Endothelial cell of umbilical vein (primary cell): Measurements from ENCODE around the gene PPP1R15B. TPM values are rescaled to one million over a fixed set of nuclear protein-coding genes. Genes with fewer than 3 reads are reported as not detected.

Experiments used
- BruUV-seq: library from RNA; stranded (reverse); fragments of 400-500 nt; replicated peaks from 2 replicates; lab custom pipeline; 2021; lab: Mats Ljungman, UMichigan
- CTCF ChIA-PET: fragments of 300-600, 350-600 bp; sonication (Branson Sonifier 250); formaldehyde crosslinking; loops from one replicate; lab custom pipeline; 2021; ENCODE audit warnings: antibody characterized with exemption, inconsistent platforms; lab: Charles Lee
- POLR2A ChIA-PET: fragments of 300-600, 350-600 bp; sonication (Branson Sonifier 250); formaldehyde crosslinking; loops from one replicate; lab custom pipeline; 2021; ENCODE audit warnings: antibody characterized with exemption, inconsistent platforms; lab: Charles Lee
- DNase-seq: peaks from one replicate; pipeline ENCODE4 v3.0.0-alpha.2; 2011; ENCODE audit warnings: low read depth, low spot score
- FAIRE-seq: peaks from 2 replicates; lab custom pipeline; 2011; peaks lifted over from hg19 to GRCh38; lab: Jason Lieb, UNC
- H2AFZ ChIP-seq: 2 replicates; pipeline ENCODE4 v1.6.0; 2012; ENCODE audit warnings: low read depth, low read length, control low read depth, inconsistent platforms
- H3K27ac ChIP-seq: 2 replicates; pipeline ENCODE4 v1.5.1; 2011; ENCODE audit warnings: low read depth, mild to moderate bottlenecking, control low read depth, low read length, moderate library complexity; ENCODE audit not compliant: insufficient read depth
- H3K27me3 ChIP-seq, 2 experiments: 2 replicates each; pipeline versions ENCODE4 v1.6.0 to v1.6.1; 2011; ENCODE audit warnings: low read length in 2 of 2, mixed read lengths in 1 of 2; ENCODE audit not compliant: control insufficient read depth in 2 of 2, insufficient read depth in 2 of 2
- H3K36me3 ChIP-seq, 2 experiments: 2 replicates in 1 of 2; 3 replicates in 1 of 2; pipeline ENCODE4 v1.5.1; 2011; ENCODE audit warnings: low read length in 2 of 2, mild to moderate bottlenecking in 1 of 2, moderate library complexity in 1 of 2; ENCODE audit not compliant: control insufficient read depth in 2 of 2, insufficient read depth in 2 of 2; ENCODE audit errors: extremely low read depth in 1 of 2
- H3K4me1 ChIP-seq: 3 replicates; pipeline ENCODE4 v1.5.1; 2011; ENCODE audit warnings: mild to moderate bottlenecking, low read length; ENCODE audit not compliant: control insufficient read depth, insufficient read depth; ENCODE audit errors: extremely low read depth
- H3K4me2 ChIP-seq: 2 replicates; pipeline ENCODE4 v1.6.1; 2011; ENCODE audit warnings: low read length, control low read depth, mixed read lengths; ENCODE audit not compliant: insufficient read depth
- H3K4me3 ChIP-seq, 3 experiments: fragments of 200-600 bp in 1 of 3; sonication (generic), shearing (Covaris generic) in 1 of 3; replicated peaks in 1 of 3; 2 replicates each; pipeline ENCODE4 v1.5.1; 2011 to 2016; ENCODE audit warnings: control low read depth in 3 of 3, low read length in 3 of 3, mild to moderate bottlenecking in 2 of 3, inconsistent platforms in 1 of 3, low read depth in 1 of 3, moderate library complexity in 1 of 3; ENCODE audit not compliant: insufficient read depth in 1 of 3
- H3K79me2 ChIP-seq: 2 replicates; pipeline ENCODE4 v1.6.0; 2012; ENCODE audit warnings: low read length, inconsistent platforms; ENCODE audit not compliant: control insufficient read depth, insufficient read depth
- H3K9ac ChIP-seq: replicated peaks from 2 replicates; pipeline ENCODE3; 2011; ENCODE audit warnings: low read length, control low read depth; ENCODE audit not compliant: insufficient read depth; ENCODE audit errors: extremely low read depth
- H3K9me1 ChIP-seq: replicated peaks from 3 replicates; pipeline ENCODE4 v1.6.0; 2011; ENCODE audit warnings: mild to moderate bottlenecking, low read length; ENCODE audit not compliant: control insufficient read depth, insufficient read depth; ENCODE audit errors: extremely low read depth
- H3K9me3 ChIP-seq: replicated peaks from 2 replicates; pipeline ENCODE4 v1.5.1; 2012; ENCODE audit warnings: low read length, inconsistent platforms; ENCODE audit not compliant: control insufficient read depth, insufficient read depth
- H4K20me1 ChIP-seq: replicated peaks from 2 replicates; pipeline ENCODE3; 2011; ENCODE audit warnings: mild to moderate bottlenecking, low read length; ENCODE audit not compliant: control insufficient read depth, insufficient read depth; ENCODE audit errors: extremely low read depth
- EZH2 ChIP-seq: IDR thresholded peaks from 2 replicates; pipeline ENCODE4 v1.6.1; 2012; ENCODE audit warnings: borderline replicate concordance, low read depth, mild to moderate bottlenecking, moderate library complexity, low read length, inconsistent platforms; ENCODE audit not compliant: severe bottlenecking
- FOS ChIP-seq: IDR thresholded peaks from 2 replicates; pipeline ENCODE4 v1.6.1; 2011; ENCODE audit warnings: mild to moderate bottlenecking, low read length, moderate library complexity, borderline replicate concordance; ENCODE audit not compliant: insufficient read depth
- GATA2 ChIP-seq: IDR thresholded peaks from 2 replicates; pipeline ENCODE4 v1.7.0; 2011; ENCODE audit warnings: low read depth, mild to moderate bottlenecking, moderate library complexity, mixed read lengths, low read length; ENCODE audit not compliant: insufficient read length, insufficient read depth
- JUN ChIP-seq: IDR thresholded peaks from 2 replicates; pipeline ENCODE4 v1.6.1; 2011; ENCODE audit warnings: borderline replicate concordance, low read depth; ENCODE audit not compliant: insufficient read length, insufficient read depth
- MYC ChIP-seq: IDR thresholded peaks from one replicate; pipeline ENCODE4 v1.6.1; 2011; ENCODE audit warnings: mild to moderate bottlenecking, low read depth, low read length
- POLR2A ChIP-seq: IDR thresholded peaks from 2 replicates; pipeline ENCODE4 v1.6.1; 2012; ENCODE audit warnings: low read depth, mild to moderate bottlenecking, control low read depth, low read length
- POLR2AphosphoS5 ChIP-seq: IDR thresholded peaks from 2 replicates; pipeline ENCODE4 v1.6.1; 2012; ENCODE audit warnings: low read depth, mild to moderate bottlenecking, control low read depth, low read length, moderate library complexity; ENCODE audit not compliant: insufficient read depth
- dilution Hi-C: fragments of 300-500 bp; cut with MboI; formaldehyde crosslinking; loops from one replicate; pipeline ENCODE4 v1.15.0; 2019; ENCODE audit warnings: low sequenced_read_pairs; ENCODE audit not compliant: extremely low pct_ligation_motif_present
- intact Hi-C: fragments of 100-400 bp; cut with micrococcal nuclease; formaldehyde crosslinking; loops from one replicate; pipeline ENCODE4 v1.10.0; 2022
- polyA plus RNA-seq, 4 experiments: library from polyadenylated mRNA; depleted of rRNA in 3 of 4; stranded (reverse) in 3 of 4; unstranded in 1 of 4; fragments of >200 nt; gene quantifications; 2 replicates each; pipeline versions ENCODE4 v1.2.1 to v1.2.3, GENCODE V29; 2011 to 2012; ENCODE audit warnings: missing spikeins in 1 of 4
- total RNA-seq: library from RNA; stranded (reverse); gene quantifications from 2 replicates; pipeline ENCODE4 v1.2.3, GENCODE V29; 2021
- TF ChIP-seq, protein P1 (sequence below): IDR thresholded peaks from 2 replicates; pipeline ENCODE4 v1.6.1; 2011; ENCODE audit not compliant: insufficient read depth, insufficient read length
- TF ChIP-seq, protein P2 (sequence below), 2 donors: IDR thresholded peaks; 1 replicate in 1 of 2; 2 replicates in 1 of 2; pipeline ENCODE4 v1.5.1; 2011; ENCODE audit warnings: low read length in 2 of 2, mild to moderate bottlenecking in 2 of 2, moderate library complexity in 2 of 2, control low read depth in 1 of 2, inconsistent platforms in 1 of 2, low read depth in 1 of 2; ENCODE audit not compliant: insufficient read depth in 1 of 2; ENCODE audit errors: extremely low read depth in 1 of 2

The PPP1R15B gene
- total and polyA plus RNA-seq, 2 donors (not counting 3 experiments of a cell fraction or from before 2014, with no cell fraction given): 16.8 to 39.8 TPM

DNA sequence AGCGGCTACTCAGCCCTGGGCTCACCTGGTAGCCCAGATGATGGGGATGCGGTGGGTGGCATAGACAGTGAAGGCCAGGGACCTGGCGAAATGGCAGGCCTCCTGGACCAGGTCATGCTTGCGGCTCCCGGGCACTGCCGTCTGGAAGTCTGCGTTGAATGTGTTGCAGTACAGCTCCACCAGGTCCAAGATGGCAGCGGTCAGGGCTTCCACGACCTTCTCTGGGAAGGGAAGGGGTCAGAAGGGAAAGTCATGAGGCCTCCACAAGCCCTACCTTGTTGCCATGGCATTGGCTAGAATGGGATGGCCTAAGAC, 44.2 kb upstream of the PPP1R15B start:
- Histone ChIP-seq H3K27ac (no peak overlapping the region), H3K4me3 (no peak overlapping the region), H3K9ac (no peak overlapping the region), H4K20me1 (no peaks in the 10 kb centered on the region), H3K9me1 (no peaks in the 10 kb centered on the region), H2AFZ (no peak overlapping the region), H3K4me2 (no peak overlapping the region), H3K4me1 (peaks cover 15% of the 10 kb centered on the region), H3K36me3 (peaks cover 0 to 42% of the 10 kb centered on the region in 2 experiments), H3K27me3 (no peaks in the 10 kb centered on the region), H3K9me3 (no peaks in the 10 kb centered on the region), H3K79me2 (no peaks in the 10 kb centered on the region)
- dilution Hi-C loops: no loop called here
- FAIRE-seq (no peak), DNase-seq (no peak)
- CTCF ChIA-PET: interaction anchor here (0.6 to 34.5 kb wide), 3 partner anchors 16 to 44 kb away, joined by 3 to 1267 read pairs (median 7); partner anchors contain the start of gene PIK3C2B
- intact Hi-C loops: no loop called here
- no peak for TF ChIP-seq POLR2A
- no peak for TF ChIP-seq MYC
- TF ChIP-seq, protein P1, sequence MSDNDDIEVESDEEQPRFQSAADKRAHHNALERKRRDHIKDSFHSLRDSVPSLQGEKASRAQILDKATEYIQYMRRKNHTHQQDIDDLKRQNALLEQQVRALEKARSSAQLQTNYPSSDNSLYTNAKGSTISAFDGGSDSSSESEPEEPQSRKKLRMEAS: no peak
- no peak for TF ChIP-seq EZH2
- BruUV-seq: no TSS peak
- POLR2A ChIA-PET: no interaction called here

DNA sequence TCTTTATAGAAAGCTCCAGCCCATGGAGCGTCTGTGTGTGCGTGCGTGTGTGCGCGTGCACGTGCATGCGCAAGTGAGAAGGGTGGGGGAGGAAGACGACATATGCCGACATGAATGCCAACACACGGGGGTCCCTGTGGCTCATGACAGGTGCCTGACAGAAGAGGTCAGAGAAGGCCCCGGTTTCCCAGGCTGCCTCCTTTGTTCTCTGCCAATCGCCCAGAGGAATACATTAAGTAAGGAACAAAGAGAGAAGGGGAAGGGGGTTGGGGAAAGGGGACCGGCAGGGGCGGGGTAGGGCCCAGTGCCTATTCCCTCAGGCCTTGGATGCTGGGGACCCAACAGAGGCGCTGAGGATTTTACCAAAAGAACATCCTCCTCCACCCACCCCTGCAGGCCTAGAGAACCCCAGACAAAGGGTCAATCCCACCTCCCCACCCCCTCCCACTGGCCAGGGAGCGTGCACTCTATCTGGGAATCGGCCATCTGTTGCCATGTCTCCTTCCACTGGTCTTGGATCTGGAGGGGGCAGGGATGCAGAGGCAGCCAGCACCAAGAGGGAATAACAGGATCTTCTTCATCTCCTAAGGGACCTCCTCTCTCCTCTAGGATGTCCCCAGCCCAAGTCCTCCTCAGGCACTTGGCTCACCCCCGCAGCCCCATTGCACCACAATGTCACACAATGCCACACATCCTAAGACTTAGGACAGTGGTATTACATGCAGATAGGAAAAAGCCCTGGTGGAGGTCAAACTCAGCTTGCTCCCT, 43.6 kb upstream of the PPP1R15B start:
- H3K27ac ChIP-seq: no peak overlapping the region
- CTCF ChIA-PET: interaction anchor here (0.6 to 34.5 kb wide), 6 partner anchors 9 to 44 kb away, joined by 3 to 1267 read pairs (median 6); partner anchors contain the start of gene PIK3C2B
- no peaks in the 10 kb centered on the region for H3K9me1 ChIP-seq
- no TSS peak for BruUV-seq
- H3K27me3 ChIP-seq: no peaks in the 10 kb centered on the region
- peaks cover 10% of the 10 kb centered on the region for H3K4me1 ChIP-seq
- intact Hi-C loops (no loop called here), dilution Hi-C loops (no loop called here)
- no peaks in the 10 kb centered on the region for H3K79me2 ChIP-seq
- H2AFZ ChIP-seq: no peak overlapping the region
- H3K36me3 ChIP-seq: peaks cover 0 to 43% of the 10 kb centered on the region in 2 experiments
- no peaks in the 10 kb centered on the region for H4K20me1 ChIP-seq
- DNase-seq (no peak), FAIRE-seq (no peak)
- no peaks in the 10 kb centered on the region for H3K9me3 ChIP-seq
- POLR2A ChIA-PET: no interaction called here
- H3K4me3 ChIP-seq: no peak overlapping the region
- H3K9ac ChIP-seq: no peak overlapping the region
- TF ChIP-seq POLR2A (no peak), MYC (no peak), JUN (no peak), EZH2 (no peak), GATA2 (no peak), FOS (no peak), POLR2AphosphoS5 (no peak)
- TF ChIP-seq, protein P1: no peak
- TF ChIP-seq, protein P2, sequence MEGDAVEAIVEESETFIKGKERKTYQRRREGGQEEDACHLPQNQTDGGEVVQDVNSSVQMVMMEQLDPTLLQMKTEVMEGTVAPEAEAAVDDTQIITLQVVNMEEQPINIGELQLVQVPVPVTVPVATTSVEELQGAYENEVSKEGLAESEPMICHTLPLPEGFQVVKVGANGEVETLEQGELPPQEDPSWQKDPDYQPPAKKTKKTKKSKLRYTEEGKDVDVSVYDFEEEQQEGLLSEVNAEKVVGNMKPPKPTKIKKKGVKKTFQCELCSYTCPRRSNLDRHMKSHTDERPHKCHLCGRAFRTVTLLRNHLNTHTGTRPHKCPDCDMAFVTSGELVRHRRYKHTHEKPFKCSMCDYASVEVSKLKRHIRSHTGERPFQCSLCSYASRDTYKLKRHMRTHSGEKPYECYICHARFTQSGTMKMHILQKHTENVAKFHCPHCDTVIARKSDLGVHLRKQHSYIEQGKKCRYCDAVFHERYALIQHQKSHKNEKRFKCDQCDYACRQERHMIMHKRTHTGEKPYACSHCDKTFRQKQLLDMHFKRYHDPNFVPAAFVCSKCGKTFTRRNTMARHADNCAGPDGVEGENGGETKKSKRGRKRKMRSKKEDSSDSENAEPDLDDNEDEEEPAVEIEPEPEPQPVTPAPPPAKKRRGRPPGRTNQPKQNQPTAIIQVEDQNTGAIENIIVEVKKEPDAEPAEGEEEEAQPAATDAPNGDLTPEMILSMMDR (IDR thresholded peaks at IDR 0.05; ENCODE audit: extremely low read depth in 1 of 2, insufficient read depth in 1 of 2, low read depth in 1 of 2, low read length in 2 of 2): no peak
- no peak overlapping the region for H3K4me2 ChIP-seq
